Adrenal gland (tissue), 12 donors: ENCODE results near the gene LARP4B. TPM values are rescaled to one million over a fixed set of nuclear protein-coding genes. Genes with fewer than 3 reads are reported as not detected.

Experiments
- DNase-seq, 7 donors: peaks; one replicate each; pipeline ENCODE4 v3.0.0-alpha.2; 2019 to 2020
- H3K27ac ChIP-seq, 5 donors: fragments of 200-600 bp; sonication (generic) in 4 of 5; 1 replicate in 3 of 5; 2 replicates in 2 of 5; pipeline versions ENCODE4 v1.5.1 to v1.8.0; 2016 to 2020; ENCODE audit warnings: mild to moderate bottlenecking in 1 of 5
- H3K27me3 ChIP-seq: fragments of 200-600 bp; 2 replicates; pipeline ENCODE4 v1.8.0; 2021
- H3K36me3 ChIP-seq, 2 donors: fragments of 200-600 bp; replicated peaks in 1 of 2; 1 replicate in 1 of 2; 2 replicates in 1 of 2; pipeline versions ENCODE4 v1.5.1 to v1.8.0; 2018 to 2022
- H3K4me1 ChIP-seq, 2 donors: fragments of 200-600 bp; replicated peaks in 1 of 2; 1 replicate in 1 of 2; 2 replicates in 1 of 2; pipeline versions ENCODE4 v1.5.1 to v1.8.0; 2018 to 2021
- H3K4me3 ChIP-seq, 4 donors: fragments of 200-600 bp; sonication (generic) in 3 of 4; one replicate each; pipeline ENCODE4 v1.5.1; 2016 to 2018
- H3K9me3 ChIP-seq, 3 donors: fragments of 200-600 bp; sonication (generic) in 1 of 3; replicated peaks in 1 of 3; 1 replicate in 2 of 3; 2 replicates in 1 of 3; pipeline versions ENCODE4 v1.5.1 to v1.8.0; 2016 to 2021
- CTCF ChIP-seq, 6 experiments: fragments of 450-650 bp in 4 of 6; fragments of 200-600 bp in 2 of 6; sonication (generic) in 1 of 6; IDR thresholded peaks; 1 replicate in 5 of 6; 2 replicates in 1 of 6; pipeline versions ENCODE4 v1.5.1 to v1.8.0; 2016 to 2021; ENCODE audit warnings: antibody characterized with exemption in 6 of 6, mild to moderate bottlenecking in 2 of 6, moderate library complexity in 1 of 6
- POLR2A ChIP-seq, 2 donors: fragments of 450-650 bp; IDR thresholded peaks; one replicate each; pipeline ENCODE4 v1.6.1; 2017; ENCODE audit warnings: antibody characterized with exemption in 2 of 2, mild to moderate bottlenecking in 2 of 2, moderate library complexity in 1 of 2
- WGBS, 4 donors: extraction: QIAGEN DNeasy Blood & Tissue Kit in 2 of 4; methylation state at CpG; one replicate each; pipeline versions ENCODE4 v1.1.5 to v1.1.7; 2013 to 2017; 5-methylcytosine and 5-hydroxymethylcytosine counted together
- intact Hi-C, 2 donors: fragments of 100-400 bp; cut with DNase I; formaldehyde crosslinking; loops; one replicate each; pipeline versions ENCODE4 v1.14.1 to v1.15.0; 2022 to 2023
- polyA plus RNA-seq, 3 donors: library from polyadenylated mRNA; stranded (reverse); fragments of 200-250 nt in 2 of 3; fragments of 350-450 nt in 1 of 3; fragmentation: Illumina TruSeq in 1 of 3; extraction: RNeasy Lipid Tissue Mini Kit (QIAGEN cat#74804) in 1 of 3; gene quantifications; one replicate each; pipeline ENCODE4 v1.2.3, GENCODE V29; 2013 to 2014
- total RNA-seq, 9 donors: library from RNA; depleted of rRNA in 4 of 9; stranded (reverse); fragments of >200 nt in 4 of 9; fragments of 120-200 nt in 1 of 9; fragmentation: NEBNext Ultra II Directional in 1 of 9; extraction: Animal tissue kit (Norgen Biotek cat#: 25700) in 1 of 9; gene quantifications; one replicate each; pipeline versions ENCODE4 v1.1.0 to v1.2.4, GENCODE V29; 2013 to 2023
- donor health status: healthy with polysubstance abuse.
- donor health status: Bipolar disorder and iron deficiency.
- donor health status: DM: yes; HTN: yes; CAD: no.
- donor health status: DM: no; HTN: no; CAD: no.
- donor health status: DM: no; HTN: no; CAD: no.
- donor health status: DM: yes; HTN: yes; CAD: no.

Gene LARP4B
- total and polyA plus RNA-seq, 12 donors: 17.2 to 145 (median 66.8) TPM

GRCh38 chr10:963655-964054 lies 32.1 kb upstream of the LARP4B start:
- DNase-seq: no peak
- 87 to 98% (median 96%) methylated on average over 4 of the region's 4 CpGs for WGBS, 4 donors
- Histone ChIP-seq H3K27me3 (no peaks in the 10 kb centered on the region), H3K4me3 (no peak overlapping the region), H3K27ac (peak overlapping the region in 4 of 5 donors; percentile 21 to 98 (median 88)), H3K36me3 (no peaks in the 10 kb centered on the region), H3K9me3 (no peaks in the 10 kb centered on the region), H3K4me1 (peaks cover 7 to 12% of the 10 kb centered on the region in 2 donors)
- intact Hi-C loops: no loop called here
- TF ChIP-seq CTCF (IDR thresholded peaks at IDR 0.05) (no peak), POLR2A (IDR thresholded peaks at IDR 0.05) (no peak)

GRCh38 chr10:963186-963585 lies 31.7 kb upstream of the LARP4B start:
- Histone ChIP-seq H3K9me3 (no peaks in the 10 kb centered on the region), H3K27ac (peak overlapping the region in 3 of 5 donors; percentile 59 to 97 (median 81)), H3K27me3 (no peaks in the 10 kb centered on the region), H3K4me3 (no peak overlapping the region), H3K4me1 (peaks cover 7 to 12% of the 10 kb centered on the region in 2 donors), H3K36me3 (no peaks in the 10 kb centered on the region)
- WGBS, 4 donors: 90 to 92% (median 91%) methylated on average over 5 of the region's 5 CpGs
- intact Hi-C loops: no loop called here
- TF ChIP-seq CTCF (IDR thresholded peaks at IDR 0.05) (no peak), POLR2A (IDR thresholded peaks at IDR 0.05) (no peak)
- DNase-seq: no peak

GRCh38 chr10:962342-962741 lies 30.8 kb upstream of the LARP4B start:
- Histone ChIP-seq H3K27me3 (no peaks in the 10 kb centered on the region), H3K4me1 (peaks cover 7 to 12% of the 10 kb centered on the region in 2 donors), H3K9me3 (no peaks in the 10 kb centered on the region), H3K36me3 (no peaks in the 10 kb centered on the region), H3K27ac (peak overlapping the region in 4 of 5 donors; percentile 20 to 97 (median 70)), H3K4me3 (no peak overlapping the region)
- intact Hi-C loops: no loop called here
- TF ChIP-seq POLR2A (IDR thresholded peaks at IDR 0.05) (no peak), CTCF (IDR thresholded peaks at IDR 0.05) (no peak)
- peak in 4 of 7 donors; percentile 47 to 72 (median 63) for DNase-seq
- WGBS, 4 donors: 42 to 52% (median 48%) methylated on average over 3 of the region's 3 CpGs

- H3K4me3 ChIP-seq: no peak overlapping the region
- TF ChIP-seq POLR2A (IDR thresholded peaks at IDR 0.05): no peak
- 88 to 95% (median 92%) methylated on average over 6 of the region's 6 CpGs for WGBS, 4 donors
- no peaks in the 10 kb centered on the region for H3K9me3 ChIP-seq
- H3K4me1 ChIP-seq: peaks cover 0 to 7% of the 10 kb centered on the region in 2 donors
- H3K27ac ChIP-seq: no peak overlapping the region
- no peak for DNase-seq
- H3K27me3 ChIP-seq: no peaks in the 10 kb centered on the region
- intact Hi-C loops: no loop called here
- H3K36me3 ChIP-seq: no peaks in the 10 kb centered on the region
Measured at GRCh38 chr10:958856-959255, 27.4 kb upstream of the LARP4B start.

- no peak for TF ChIP-seq POLR2A (IDR thresholded peaks at IDR 0.05)
- TF ChIP-seq CTCF (IDR thresholded peaks at IDR 0.05): no peak
- 94 to 96% (median 95%) methylated on average over 8 to 9 of the region's 9 CpGs for WGBS, 4 donors
- no peaks in the 10 kb centered on the region for H3K9me3 ChIP-seq
- H3K27me3 ChIP-seq: no peaks in the 10 kb centered on the region
- H3K27ac ChIP-seq: no peak overlapping the region
- no peak for DNase-seq
- intact Hi-C loops: no loop called here
- H3K36me3 ChIP-seq: no peaks in the 10 kb centered on the region
- H3K4me1 ChIP-seq: peaks cover 0 to 7% of the 10 kb centered on the region in 2 donors
- no peak overlapping the region for H3K4me3 ChIP-seq
Measured at GRCh38 chr10:958106-958505, 26.6 kb upstream of the LARP4B start.
